Left lobe of liver (tissue), 2 donors: ENCODE data around the gene MAP2. TPM values are rescaled to one million over a fixed set of nuclear protein-coding genes. Genes with fewer than 3 reads are reported as not detected.

Source experiments
- ATAC-seq: fragments of 200-7000 bp; cut with Tn5 transposase; one replicate; pipeline ENCODE4 v1.9.1; 2020; ENCODE audit warnings: mild to moderate bottlenecking, moderate library complexity
- DNase-seq: peaks from one replicate; pipeline ENCODE4 v3.0.0-alpha.2; 2020; ENCODE audit warnings: low spot score
- total RNA-seq: library from RNA; stranded (reverse); gene quantifications from one replicate; pipeline ENCODE4 v1.2.1, GENCODE V29; 2021
- donor health status: DM: no; HTN: no; CAD: no; lungs with moderate emphysema.
- donor health status: DM: no; HTN: yes; CAD: no.

MAP2 gene
- total RNA-seq, 1 donor from 2014 or later: 2.3 TPM

DNA sequence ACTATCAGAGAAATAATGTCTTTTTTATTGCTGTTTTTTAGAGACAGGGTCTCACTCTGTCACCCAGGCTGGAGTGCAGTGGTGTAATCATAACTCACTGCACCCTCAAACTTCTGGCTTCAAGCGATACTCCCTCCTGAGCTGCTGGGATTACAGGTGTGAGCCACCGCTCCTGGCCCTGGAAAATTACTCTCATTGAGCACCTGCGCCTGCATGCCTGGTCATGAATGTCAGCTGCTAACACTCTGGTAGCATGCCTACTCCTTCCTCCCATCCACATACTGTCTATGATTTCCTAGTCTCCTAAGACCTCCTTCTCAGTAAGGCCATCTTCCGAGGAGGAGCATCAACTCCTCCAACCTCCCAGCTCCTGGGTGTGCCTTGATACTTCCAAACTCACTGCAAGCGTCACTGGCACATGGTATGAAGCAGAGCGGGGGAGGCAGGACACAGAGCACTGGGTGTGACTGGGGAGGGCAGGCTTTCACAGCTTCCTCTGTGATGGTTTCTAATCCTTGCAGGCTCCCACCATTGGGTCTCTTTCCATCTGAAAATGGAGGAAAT, 1.6 kb upstream of the MAP2 start:
- ATAC-seq (no peak), DNase-seq (no peak)

DNA sequence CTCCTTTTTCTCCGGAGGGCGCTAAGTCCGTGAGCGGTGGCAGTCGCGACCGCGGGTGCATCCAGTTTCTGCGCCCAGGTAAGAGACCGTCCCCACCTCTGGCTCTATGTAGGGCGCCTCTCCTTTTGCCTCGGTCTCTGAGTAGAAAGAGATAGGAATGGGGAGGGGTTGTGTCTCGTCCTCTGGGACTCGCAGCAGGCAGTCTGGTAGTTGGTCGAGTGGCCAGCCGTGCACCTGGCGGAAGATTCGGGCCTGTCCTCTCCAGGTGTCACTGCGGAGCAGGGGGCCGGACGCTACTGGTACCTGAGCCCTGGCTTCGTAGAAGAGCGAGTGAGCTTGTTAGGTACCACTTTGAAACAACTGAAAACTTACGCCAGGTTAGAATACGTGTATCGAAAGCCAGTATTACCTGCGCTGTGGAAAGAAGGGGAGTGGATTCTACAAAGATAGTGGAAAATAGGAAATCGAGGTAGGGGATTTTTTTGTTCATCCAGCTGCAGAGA, 403 bp downstream of the MAP2 start:
- ATAC-seq (peak; percentile 39), DNase-seq (peak; percentile 49)

- no peak for ATAC-seq
- no peak for DNase-seq
Measured at GRCh38 chr2:209424781-209425470, 1.1 kb downstream of the MAP2 start.

- peak; percentile 25 for ATAC-seq
- no peak for DNase-seq
Measured at GRCh38 chr2:209425471-209426071, 1.7 kb downstream of the MAP2 start.

DNA sequence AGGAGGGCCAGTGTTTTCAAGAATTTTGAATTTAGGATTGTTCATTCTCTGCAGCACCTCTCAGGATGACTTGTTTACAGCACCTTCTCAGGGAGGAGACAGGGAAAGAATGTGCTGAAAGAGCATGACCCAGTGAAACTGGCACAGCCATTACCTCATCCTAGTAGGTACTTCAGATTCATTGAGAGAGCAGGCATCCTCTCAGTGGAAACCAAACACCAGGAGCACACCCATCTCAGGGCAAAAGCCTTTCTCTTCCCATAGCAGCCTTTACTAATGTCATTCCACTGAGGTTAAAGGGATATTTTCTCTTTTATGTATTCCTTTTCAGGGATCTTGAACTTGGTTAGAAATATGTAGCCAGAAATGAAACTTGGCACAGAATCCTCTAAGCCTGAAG, 2.6 kb downstream of the MAP2 start:
- DNase-seq (no peak), ATAC-seq (no peak)

DNA sequence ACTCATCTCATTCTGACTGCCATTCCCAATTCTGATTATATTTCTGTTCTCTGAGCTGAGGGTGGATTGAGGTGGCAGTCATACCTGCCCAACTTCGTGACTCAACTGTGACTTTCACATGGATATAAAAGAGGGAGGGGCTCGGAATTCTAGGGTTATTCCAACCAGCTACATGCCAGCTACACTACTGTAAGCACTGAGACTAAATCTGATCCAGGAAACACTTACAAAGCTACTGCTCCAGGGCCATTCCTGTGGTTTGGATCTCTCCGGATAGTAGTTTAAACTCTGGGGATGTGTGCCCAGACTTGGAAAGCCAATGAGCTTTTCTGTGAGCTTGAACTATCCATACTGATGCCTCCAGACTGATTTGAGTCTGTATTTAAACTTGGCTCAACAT, 7.9 kb downstream of the MAP2 start:
- ATAC-seq (no peak), DNase-seq (no peak)

DNA sequence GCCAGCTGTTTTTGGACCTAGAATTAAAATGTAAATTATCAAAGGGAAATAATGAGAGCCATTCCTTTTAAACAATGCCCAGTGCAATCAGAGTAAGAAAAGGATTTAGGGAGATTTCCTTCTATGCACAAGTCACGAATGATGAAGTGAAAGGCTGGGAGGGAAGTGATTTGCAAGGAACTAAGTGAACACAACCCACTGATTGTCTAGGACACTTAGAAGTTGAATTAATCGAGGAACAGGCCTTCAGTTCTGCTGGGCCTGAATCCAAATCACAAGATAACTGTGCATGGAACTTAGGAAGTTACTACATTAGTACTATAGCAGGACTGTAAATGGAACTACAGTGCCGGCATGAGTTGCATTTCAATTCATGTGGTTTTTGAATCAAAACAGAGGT, 17.7 kb downstream of the MAP2 start:
- ATAC-seq (peak; percentile 19), DNase-seq (no peak)

- no peak for DNase-seq
- no peak for ATAC-seq
Measured at GRCh38 chr2:209442939-209443338, 19.1 kb downstream of the MAP2 start.

DNA sequence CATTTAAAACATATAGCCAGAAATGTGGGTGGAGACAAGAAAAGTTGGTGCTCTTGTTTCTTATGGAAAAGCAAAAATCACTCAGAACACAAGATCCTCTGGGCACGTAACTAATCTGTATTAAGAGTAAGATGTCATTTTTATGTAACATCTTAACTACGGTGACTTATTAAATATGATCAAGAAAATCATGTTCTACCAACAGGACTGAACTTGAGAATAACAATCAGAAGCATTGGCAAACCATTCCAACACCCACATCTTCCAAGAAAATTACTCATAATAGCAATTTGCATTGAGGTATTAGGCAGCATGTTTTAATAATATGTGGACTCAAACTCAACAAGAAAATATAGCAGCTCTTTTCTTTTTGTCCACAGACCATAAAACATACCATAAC, 21.6 kb downstream of the MAP2 start:
- ATAC-seq (no peak), DNase-seq (no peak)

GRCh38 chr2:209451209-209451834, 27.5 kb downstream of the MAP2 start:
- DNase-seq: no peak
- ATAC-seq: no peak

DNA sequence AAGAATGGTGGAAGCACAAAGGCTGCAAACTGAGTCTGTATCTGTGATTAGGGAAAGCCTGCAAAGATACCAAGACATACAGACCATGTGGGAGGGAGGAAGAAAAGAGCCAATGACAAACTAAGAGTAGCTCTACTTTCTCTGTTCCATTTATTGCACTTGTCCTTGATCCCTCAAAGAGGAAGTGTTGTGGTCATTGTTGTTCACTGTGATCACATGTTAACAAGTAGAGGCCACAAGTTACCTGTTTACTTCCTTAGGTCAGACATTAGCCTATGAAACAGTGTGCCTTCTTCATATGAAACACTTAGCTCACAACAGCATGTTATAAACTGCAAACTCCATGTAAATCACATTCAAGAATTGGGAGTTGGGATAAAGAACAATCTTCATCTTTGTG, 32.6 kb downstream of the MAP2 start:
- no peak for DNase-seq
- ATAC-seq: no peak

DNA sequence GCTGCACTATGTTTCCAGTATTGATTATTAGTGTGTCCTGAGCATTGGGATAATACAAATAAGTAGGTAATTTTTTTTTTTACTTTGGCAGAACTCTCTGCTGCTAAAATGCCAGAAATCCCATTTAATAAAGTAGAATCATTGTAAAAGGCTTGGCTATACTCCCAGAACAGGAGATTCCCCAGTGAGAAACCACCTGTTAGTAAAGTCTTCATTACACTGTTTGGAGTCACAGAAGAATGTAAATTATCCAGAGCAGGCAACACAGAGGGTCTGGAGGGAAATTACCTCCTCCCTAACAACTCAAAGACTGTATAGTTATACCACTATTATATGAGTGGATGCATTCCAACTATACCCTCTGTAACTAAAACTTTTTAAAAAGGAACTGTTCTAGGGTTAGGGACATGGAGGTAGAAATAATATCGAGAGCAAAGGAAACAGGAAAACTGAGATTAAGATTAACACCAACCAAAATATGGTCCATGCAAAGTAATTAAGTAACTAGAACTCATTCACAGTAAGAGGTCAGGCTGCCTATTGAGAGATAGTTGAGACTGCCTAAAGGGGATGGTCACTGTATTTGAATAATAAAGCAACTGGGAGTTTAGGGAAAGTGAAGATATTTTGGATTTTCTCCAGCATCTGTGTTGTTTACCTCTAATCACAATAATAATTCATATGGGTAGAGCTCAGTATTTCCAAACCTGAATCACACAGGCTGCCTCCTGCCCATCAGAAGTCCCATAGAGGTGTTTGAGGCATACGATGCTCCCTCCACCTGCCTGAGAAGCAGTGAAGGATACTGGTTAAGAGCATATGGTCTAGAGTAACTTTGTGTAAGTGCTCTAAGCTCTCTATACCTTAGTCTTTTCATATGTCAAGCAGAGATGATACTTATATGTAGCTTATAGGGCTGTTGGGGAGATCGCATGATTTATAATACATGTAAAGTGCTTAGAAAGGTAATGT, 34.4 kb downstream of the MAP2 start:
- DNase-seq (no peak), ATAC-seq (no peak)

DNA sequence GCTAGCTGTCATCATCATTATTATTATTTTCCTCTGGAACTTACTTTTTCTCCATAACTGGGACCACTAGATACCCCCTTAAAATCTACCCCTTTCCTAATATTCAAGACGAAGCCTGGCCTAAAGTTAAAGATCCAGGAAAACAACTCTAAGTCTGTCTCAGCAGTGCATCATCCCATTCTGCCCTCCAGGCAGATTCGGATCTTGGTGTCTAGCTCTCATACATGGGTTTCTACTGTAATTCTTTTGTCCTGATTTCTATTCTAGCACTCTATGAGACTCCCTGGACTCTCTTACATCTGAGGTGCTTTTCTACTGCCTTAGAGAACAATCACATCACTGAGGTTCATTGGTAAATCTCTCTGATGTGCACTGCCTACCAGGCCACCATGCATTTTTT, 35.5 kb downstream of the MAP2 start:
- DNase-seq (no peak), ATAC-seq (no peak)

DNA sequence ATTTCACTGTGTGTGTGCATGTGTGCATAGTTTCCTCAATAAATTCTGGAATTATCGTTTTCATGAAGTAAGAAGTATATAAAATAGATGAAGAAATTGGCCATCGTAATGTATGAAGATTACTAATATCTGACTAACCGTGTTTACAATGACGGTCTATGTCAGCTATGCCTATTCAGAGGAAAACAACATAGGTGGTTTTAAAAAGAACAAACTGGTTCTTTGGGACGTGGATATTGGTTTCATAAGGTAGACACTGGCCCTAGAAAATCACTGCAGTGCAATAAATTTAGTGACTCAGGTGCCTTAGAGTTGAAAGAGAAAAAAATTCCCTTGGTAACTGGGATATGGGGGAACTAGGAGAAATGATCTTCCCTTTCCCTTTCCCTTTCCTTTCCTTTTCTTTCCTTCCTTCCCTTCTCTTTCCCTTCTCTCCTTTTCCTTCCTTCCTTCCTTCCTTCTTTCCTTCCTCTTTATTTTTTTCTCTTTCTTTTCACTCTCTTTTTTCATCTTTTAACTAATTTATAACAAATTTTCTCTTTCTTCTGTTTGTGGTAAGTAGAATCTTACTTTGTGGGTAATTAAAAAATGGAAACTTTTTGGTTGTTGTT, 36.4 kb downstream of the MAP2 start:
- ATAC-seq (no peak), DNase-seq (no peak)

- ATAC-seq: no peak
- DNase-seq: no peak
Measured at GRCh38 chr2:209463226-209463625, 39.4 kb downstream of the MAP2 start.

DNA sequence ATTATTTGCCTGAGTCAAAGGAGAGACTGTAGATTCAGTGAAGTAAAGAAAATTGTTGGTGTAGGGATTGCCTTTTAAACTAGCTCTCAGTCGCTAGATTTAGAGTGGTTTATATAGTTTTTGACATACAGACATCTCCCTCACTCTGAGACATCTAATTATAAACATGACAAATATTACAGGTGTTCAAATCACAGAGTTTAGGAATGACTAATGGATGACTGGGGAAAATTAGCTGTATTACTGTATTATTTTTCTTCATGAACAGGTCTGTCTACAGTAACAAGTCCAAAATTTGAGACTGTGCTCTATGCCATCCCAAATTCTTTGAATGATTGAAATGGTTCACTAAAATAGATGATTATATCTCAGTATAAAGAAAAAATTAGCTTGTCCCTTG, 40.0 kb downstream of the MAP2 start:
- DNase-seq: no peak
- no peak for ATAC-seq

GRCh38 chr2:209468846-209469245, 45.0 kb downstream of the MAP2 start:
- ATAC-seq: no peak

DNA sequence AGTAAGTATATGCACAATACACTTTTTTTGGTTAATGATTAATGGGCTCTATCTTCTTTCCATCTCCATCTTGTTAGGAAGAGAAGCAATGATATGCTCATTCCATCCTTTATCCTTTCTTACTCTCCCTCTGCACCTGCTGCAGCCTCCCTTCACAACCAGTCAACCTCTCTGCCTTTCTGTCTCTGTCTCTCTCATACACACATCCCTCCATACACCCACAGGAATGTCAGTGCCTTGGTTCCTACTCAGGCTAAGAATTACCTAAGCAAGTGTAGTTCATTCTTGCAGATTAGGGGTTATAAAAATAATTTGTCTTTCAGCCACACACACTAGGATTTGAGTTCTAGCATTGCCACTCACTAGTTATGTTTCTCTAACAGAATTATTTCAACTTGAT, 45.6 kb downstream of the MAP2 start:
- ATAC-seq (no peak), DNase-seq (no peak)

More at GRCh38 chr2:209468846-209469245, 45.0 kb downstream of the MAP2 start:
- no peak for DNase-seq

DNA sequence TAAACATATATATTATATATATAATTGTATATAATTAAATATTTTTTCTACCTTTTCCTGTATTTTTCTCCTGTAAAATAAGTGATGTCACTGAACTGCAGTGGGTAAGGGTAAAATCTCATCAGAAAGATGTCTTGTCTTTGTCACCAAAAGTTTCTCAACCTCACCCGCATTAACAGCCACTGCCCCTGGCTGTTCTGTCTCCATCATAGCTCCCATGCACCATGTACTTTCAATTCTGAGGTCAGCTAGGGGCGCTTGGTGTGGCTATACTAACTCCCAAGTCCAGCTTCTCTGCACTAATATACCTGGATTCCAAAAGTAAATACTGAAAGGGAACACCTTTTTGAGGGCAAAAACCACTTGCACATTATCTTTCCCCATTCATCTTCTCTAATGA, 46.6 kb downstream of the MAP2 start:
- no peak for ATAC-seq
- no peak for DNase-seq

DNA sequence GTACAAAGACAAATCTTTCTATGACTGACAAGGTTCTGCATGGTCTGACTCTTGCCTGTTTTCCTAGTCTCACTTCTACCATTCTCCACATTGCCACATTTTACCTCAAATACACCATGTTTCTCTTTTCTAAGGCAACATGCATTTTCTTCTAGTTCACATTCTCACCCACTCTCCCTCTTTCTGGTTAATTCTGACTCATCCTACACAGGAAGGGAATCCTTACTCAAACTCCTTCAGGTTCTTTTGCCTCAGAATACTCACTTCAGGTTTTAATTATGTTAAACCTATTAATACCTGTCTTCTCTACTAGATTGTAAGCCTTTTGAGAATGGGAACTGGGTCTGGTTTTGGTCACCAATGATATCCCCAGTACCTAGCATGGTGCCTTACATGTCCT, 47.2 kb downstream of the MAP2 start:
- no peak for DNase-seq

More for the DNA sequence above, 47.2 kb downstream of the MAP2 start:
- no peak for ATAC-seq
